ENCODE data around the gene WIPF2.

DNA sequence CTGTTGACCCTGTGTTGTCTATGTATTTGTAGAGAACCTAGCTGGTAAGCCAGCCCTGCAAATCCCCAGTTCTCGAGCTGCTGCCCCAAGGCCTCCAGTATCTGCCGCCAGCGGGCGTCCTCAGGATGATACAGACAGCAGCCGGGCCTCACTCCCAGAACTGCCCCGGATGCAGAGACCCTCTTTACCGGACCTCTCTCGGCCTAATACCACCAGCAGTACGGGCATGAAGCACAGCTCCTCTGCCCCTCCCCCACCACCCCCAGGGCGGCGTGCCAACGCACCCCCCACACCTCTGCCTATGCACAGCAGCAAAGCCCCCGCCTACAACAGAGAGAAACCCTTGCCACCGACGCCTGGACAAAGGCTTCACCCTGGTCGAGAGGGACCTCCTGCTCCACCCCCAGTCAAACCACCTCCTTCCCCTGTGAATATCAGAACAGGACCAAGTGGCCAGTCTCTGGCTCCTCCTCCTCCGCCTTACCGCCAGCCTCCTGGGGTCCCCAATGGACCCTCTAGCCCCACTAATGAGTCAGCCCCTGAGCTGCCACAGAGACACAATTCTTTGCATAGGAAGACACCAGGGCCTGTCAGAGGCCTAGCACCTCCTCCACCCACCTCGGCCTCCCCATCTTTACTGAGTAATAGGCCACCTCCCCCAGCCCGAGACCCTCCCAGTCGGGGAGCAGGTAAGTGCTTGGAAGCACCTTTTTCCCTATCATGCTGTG, 45.5 kb downstream of the WIPF2 start:
- TF ChIP-seq POLR2AphosphoS5 (IDR thresholded peaks at IDR 0.05; ENCODE audit: borderline replicate concordance, low read depth, low read length): no peak
- TF ChIP-seq EZH2 (IDR thresholded peaks at IDR 0.05): no peak
